ENCODE data around the gene NPAS3.

Gene NPAS3

DNA sequence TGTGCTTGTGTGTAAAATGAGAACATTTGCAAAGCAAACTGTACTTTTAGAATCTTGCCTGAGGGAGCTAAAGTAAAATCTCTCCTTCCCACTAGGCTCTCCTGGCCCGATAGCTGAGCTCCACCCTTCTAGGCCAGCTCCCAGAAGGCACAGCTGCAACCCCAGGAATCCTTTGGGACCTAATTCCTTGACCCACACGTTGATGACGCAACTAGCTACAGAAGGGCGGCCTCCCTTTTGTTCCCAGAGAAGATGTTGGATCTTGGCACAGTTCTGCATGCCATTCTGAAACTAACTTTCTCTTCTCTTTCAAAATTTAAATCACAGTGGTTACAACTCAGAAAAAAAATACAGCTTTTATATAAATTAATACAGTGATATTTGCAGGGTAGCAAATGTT lies 744.1 kb downstream of the NPAS3 start:
- no peak for TF ChIP-seq SIN3A (IDR thresholded peaks at IDR 0.05; ENCODE audit: borderline replicate concordance, insufficient read depth, low read length)
- TF ChIP-seq FOXP2 (optimal IDR thresholded peaks at IDR 0.05; ENCODE audit: borderline replicate concordance, extremely low read depth, extremely low read length, insufficient read depth) = no peak
- TF ChIP-seq POLR2AphosphoS5 (IDR thresholded peaks at IDR 0.05; ENCODE audit: low read depth, low read length) = no peak
- no peak for TF ChIP-seq REST (IDR thresholded peaks at IDR 0.05; ENCODE audit: insufficient read depth in 1 of 2, low read depth in 2 of 2, low read length in 2 of 2)
- TF ChIP-seq TAF1 (IDR thresholded peaks at IDR 0.05; ENCODE audit: borderline replicate concordance, insufficient read depth, low read length) = no peak

GRCh38 chr14:33685026-33685425 lies 746.3 kb downstream of the NPAS3 start:
- TF ChIP-seq SIN3A (IDR thresholded peaks at IDR 0.05; ENCODE audit: borderline replicate concordance, insufficient read depth, low read length) = no peak
- no peak for TF ChIP-seq REST (IDR thresholded peaks at IDR 0.05; ENCODE audit: insufficient read depth in 1 of 2, low read depth in 2 of 2, low read length in 2 of 2)
- TF ChIP-seq TAF1 (IDR thresholded peaks at IDR 0.05; ENCODE audit: borderline replicate concordance, insufficient read depth, low read length) = no peak
- no peak for TF ChIP-seq FOXP2 (optimal IDR thresholded peaks at IDR 0.05; ENCODE audit: borderline replicate concordance, extremely low read depth, extremely low read length, insufficient read depth)
- TF ChIP-seq POLR2AphosphoS5 (IDR thresholded peaks at IDR 0.05; ENCODE audit: low read depth, low read length) = no peak

DNA sequence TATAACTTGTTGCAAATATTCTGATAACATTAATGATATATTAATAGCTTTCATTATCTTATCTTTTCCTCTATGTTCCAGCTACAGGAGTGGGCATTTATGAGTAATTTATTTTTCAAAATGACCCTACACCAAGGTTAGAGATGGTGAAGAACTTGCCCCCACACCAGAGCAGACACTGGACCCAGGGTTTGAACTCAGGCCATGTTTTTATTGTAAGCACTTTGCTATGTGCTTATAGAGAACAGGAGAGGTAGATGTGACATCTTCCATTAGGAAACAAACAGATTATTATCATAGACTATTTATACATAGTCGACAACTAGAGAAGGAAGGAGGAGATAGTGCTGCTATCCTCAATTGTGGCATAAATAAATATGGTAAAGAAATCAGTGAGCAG lies 747.0 kb downstream of the NPAS3 start:
- TF ChIP-seq REST (IDR thresholded peaks at IDR 0.05; ENCODE audit: insufficient read depth in 1 of 2, low read depth in 2 of 2, low read length in 2 of 2) (no peak), FOXP2 (optimal IDR thresholded peaks at IDR 0.05; ENCODE audit: borderline replicate concordance, extremely low read depth, extremely low read length, insufficient read depth) (no peak), POLR2AphosphoS5 (IDR thresholded peaks at IDR 0.05; ENCODE audit: low read depth, low read length) (no peak), SIN3A (IDR thresholded peaks at IDR 0.05; ENCODE audit: borderline replicate concordance, insufficient read depth, low read length) (no peak), TAF1 (IDR thresholded peaks at IDR 0.05; ENCODE audit: borderline replicate concordance, insufficient read depth, low read length) (no peak)

- TF ChIP-seq FOXP2 (optimal IDR thresholded peaks at IDR 0.05; ENCODE audit: borderline replicate concordance, extremely low read depth, extremely low read length, insufficient read depth) (no peak), POLR2AphosphoS5 (IDR thresholded peaks at IDR 0.05; ENCODE audit: low read depth, low read length) (no peak), TAF1 (IDR thresholded peaks at IDR 0.05; ENCODE audit: borderline replicate concordance, insufficient read depth, low read length) (no peak), REST (IDR thresholded peaks at IDR 0.05; ENCODE audit: insufficient read depth in 1 of 2, low read depth in 2 of 2, low read length in 2 of 2) (no peak), SIN3A (IDR thresholded peaks at IDR 0.05; ENCODE audit: borderline replicate concordance, insufficient read depth, low read length) (no peak)
Observed at GRCh38 chr14:33686218-33686617, 747.5 kb downstream of the NPAS3 start.

DNA sequence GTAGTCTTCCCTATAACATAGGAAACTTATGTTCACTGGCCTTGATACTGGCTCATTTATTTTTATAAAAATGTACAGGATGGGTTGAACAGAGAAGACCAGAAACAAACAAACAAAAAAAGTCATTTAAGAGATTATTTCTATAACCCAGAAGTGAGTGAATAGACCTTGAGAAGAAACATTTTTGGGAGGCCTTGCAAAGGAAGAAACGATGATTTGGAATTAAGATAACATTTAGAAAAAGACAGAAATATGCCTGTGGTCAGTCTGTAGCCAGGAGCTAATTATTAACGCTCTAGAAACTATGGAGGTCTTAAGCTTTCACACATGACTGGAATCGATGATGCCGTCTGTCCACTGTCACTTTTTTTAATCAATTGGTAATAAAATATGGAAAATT lies 748.2 kb downstream of the NPAS3 start:
- TF ChIP-seq FOXP2 (optimal IDR thresholded peaks at IDR 0.05; ENCODE audit: borderline replicate concordance, extremely low read depth, extremely low read length, insufficient read depth) (no peak), SIN3A (IDR thresholded peaks at IDR 0.05; ENCODE audit: borderline replicate concordance, insufficient read depth, low read length) (no peak), TAF1 (IDR thresholded peaks at IDR 0.05; ENCODE audit: borderline replicate concordance, insufficient read depth, low read length) (no peak), POLR2AphosphoS5 (IDR thresholded peaks at IDR 0.05; ENCODE audit: low read depth, low read length) (no peak), REST (IDR thresholded peaks at IDR 0.05; ENCODE audit: insufficient read depth in 1 of 2, low read depth in 2 of 2, low read length in 2 of 2) (no peak)

Data from PFSK-1 (cell line).